ENCODE measurements around the gene ESRRG. TPM values are rescaled to one million over a fixed set of nuclear protein-coding genes. Genes with fewer than 3 reads are reported as not detected.

Gene ESRRG
- total RNA-seq, 4 donors from 2014 or later = 0.17 to 1.5 (median 0.60) TPM

GRCh38 chr1:216750031-216750627 is 26.9 kb upstream of the ESRRG start:
- TF ChIP-seq CTCF (IDR thresholded peaks at IDR 0.05; ENCODE audit: low read depth) = no peak

- no peak for TF ChIP-seq CTCF (IDR thresholded peaks at IDR 0.05; ENCODE audit: low read depth)
Observed at GRCh38 chr1:216749232-216749631, 26.0 kb upstream of the ESRRG start.

- no peak for TF ChIP-seq CTCF (IDR thresholded peaks at IDR 0.05; ENCODE audit: low read depth)
Observed at GRCh38 chr1:216742625-216743024, 19.4 kb upstream of the ESRRG start.

- no peak for TF ChIP-seq CTCF (IDR thresholded peaks at IDR 0.05; ENCODE audit: low read depth)
Observed at GRCh38 chr1:216740331-216740730, 17.1 kb upstream of the ESRRG start.

- no peak for TF ChIP-seq CTCF (IDR thresholded peaks at IDR 0.05; ENCODE audit: low read depth)
Observed at GRCh38 chr1:216739793-216740192, 16.6 kb upstream of the ESRRG start.

GRCh38 chr1:216732121-216732520 is 8.9 kb upstream of the ESRRG start:
- TF ChIP-seq CTCF (IDR thresholded peaks at IDR 0.05; ENCODE audit: low read depth) = no peak

- TF ChIP-seq CTCF (IDR thresholded peaks at IDR 0.05; ENCODE audit: low read depth) = no peak
Observed at GRCh38 chr1:216731562-216731961, 8.3 kb upstream of the ESRRG start.

Measured in subcutaneous adipose tissue (tissue), 4 donors.